Activated CD4-positive, CD25-positive, alpha-beta regulatory T cell treated with anti-CD3 and anti-CD28 coated beads, Interleukin-2, amount 50 U/mL, for 16 hours (primary cell): ENCODE measurements around the gene E2F1.

ENCODE experiments used
- DNase-seq: peaks from one replicate; pipeline ENCODE4 v3.0.0-alpha.2; 2020; ENCODE audit warnings: low read depth, low spot score

Gene E2F1

DNA sequence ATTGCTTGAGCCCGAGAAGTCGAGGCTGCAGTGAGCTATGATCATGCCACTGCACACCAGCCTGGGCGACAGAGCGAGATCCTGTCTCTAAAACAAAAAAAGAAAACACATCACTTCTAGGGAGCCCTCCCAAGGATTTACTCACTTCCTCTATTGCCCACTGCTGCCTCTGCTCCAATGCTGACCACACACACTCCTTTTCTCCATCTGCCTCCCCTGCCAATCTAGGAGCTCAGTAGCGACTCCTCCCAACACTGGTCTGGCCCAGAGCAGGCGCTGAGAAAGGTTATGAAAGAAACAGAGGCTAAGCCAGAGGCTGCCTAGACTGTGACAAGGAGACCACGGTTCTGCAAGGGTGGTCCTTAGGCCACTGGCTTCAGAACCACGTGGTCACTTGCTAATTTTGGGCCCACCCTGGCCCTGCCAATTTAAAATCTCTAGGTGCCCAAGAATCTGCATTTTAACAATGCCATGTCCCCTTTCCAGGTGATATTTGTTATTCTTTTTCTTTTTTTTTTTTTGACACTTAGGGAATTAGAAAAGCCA lies 1.3 kb upstream of the E2F1 start:
- DNase-seq: no peak

GRCh38 chr20:33686984-33687366 lies 790 bp upstream of the E2F1 start:
- DNase-seq: no peak

DNA sequence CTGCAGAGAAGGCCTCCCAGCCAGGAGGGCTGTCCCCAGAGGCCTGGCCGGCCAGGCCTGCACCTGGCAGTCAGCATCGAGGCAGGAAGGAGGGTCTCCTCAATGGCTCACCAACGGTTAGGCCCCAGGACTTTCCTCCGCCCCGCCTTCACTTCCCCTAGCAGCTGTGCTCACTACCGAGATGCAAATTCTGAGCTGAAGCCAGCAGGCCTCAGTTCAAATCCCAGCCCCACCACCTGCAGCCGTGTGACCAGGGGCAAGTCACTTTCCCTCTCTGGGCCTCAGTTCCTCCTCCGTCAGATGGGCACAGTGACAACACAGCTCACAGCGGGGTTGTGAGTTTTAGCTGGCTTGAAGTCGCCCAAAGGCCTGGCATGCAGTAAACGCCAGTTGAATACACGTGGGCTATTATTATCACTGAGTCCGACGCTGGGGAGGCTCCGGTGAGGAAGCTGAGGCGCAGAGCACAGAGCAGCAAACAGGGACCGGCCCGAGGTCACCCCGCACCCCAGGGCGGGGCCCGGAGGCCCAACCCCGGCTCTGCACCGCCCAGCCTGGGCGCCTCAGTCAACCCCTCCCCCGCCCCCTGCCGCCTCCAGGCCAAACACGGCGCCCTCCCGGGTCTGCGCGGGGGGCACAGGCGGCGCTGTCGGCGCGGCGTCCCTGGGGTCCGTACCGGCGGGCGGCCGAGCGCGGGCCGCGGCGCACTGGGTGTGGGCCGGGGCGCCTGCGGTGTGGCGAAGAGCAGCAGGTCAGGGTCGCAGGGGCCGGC lies 671 bp downstream of the E2F1 start:
- no peak for DNase-seq

DNA sequence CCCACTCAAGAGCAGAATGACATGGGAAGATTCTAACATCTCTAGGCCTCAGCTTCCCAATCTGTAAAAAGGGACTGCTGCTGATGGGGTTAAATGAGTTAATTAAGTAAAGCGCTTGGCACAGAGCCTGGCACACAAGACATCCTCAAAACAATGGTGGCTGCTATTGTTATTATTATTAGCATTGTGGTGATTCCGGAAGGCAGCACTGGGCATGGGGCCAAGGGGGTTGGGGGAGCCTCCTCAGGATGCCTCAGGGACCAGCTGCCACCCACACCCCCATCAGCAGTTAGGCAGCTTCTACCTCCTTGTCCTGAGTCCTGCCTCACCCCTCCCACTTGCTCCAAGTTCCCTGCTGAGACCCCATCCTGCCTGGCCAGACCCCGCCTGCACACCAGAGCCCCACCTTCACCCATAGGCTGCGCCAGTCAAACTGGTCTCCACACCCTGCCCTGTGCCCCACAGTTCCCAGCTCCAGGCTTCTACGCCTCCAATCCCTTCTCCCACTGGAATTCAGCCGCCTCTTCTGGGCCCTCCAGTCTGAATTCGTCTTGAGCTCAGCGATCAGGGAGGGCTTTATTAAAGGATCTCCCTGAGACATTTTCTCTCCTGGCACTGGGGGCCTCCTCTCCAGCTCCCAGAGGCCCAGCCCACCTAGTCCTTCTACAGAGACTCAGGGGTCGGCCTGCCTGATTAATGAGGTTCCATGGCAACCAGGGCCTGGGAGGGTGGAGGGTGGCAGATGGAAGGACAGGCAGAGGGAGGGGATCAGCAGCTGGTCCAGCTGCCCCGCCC lies 1.5 kb downstream of the E2F1 start:
- DNase-seq: no peak

- no peak for DNase-seq
These were observed 4.3 kb downstream of the E2F1 start for GRCh38 chr20:33681728-33682353.

DNA sequence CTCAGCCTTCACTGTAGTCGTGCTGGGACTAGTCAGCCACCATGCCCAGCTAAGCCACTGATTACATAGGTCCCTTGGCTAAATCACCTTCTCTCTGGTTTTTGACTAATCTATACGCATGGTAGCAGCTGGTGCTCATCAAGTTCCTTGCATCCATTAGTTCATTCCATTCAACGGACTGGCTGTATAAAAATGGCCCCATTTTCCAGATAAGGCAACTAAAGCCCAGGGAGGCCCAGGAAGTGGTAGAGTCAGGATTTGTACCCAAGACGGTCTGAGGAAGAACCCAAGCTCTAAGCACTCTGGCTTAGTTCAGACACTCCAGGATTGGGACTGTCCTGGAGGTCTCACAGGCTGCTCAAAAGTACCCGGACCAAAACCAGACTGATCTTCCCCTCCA lies 4.9 kb downstream of the E2F1 start:
- no peak for DNase-seq

DNA sequence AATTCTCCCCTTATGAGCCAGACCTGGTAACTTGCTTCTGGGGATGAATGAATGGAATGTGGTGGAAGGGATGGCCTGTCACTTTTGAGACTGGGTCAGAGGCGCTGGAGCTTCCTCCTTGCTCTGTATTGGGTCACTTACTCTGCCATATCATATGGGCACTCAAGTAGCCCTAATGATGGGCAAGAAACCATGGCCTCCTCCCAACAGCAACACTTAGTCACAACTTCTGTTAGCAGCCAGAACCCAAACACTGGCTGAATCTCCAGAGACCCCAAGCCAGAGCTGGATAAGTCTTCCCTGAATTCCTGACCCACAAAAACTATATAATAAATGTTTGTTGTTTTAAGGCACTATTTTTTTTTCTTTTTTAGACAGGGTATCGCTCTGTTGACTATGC lies 5.5 kb downstream of the E2F1 start:
- DNase-seq: no peak

- no peak for DNase-seq
These were observed 6.3 kb downstream of the E2F1 start for GRCh38 chr20:33679758-33680485.

- no peak for DNase-seq
These were observed 8.0 kb downstream of the E2F1 start for GRCh38 chr20:33677991-33678702.

DNA sequence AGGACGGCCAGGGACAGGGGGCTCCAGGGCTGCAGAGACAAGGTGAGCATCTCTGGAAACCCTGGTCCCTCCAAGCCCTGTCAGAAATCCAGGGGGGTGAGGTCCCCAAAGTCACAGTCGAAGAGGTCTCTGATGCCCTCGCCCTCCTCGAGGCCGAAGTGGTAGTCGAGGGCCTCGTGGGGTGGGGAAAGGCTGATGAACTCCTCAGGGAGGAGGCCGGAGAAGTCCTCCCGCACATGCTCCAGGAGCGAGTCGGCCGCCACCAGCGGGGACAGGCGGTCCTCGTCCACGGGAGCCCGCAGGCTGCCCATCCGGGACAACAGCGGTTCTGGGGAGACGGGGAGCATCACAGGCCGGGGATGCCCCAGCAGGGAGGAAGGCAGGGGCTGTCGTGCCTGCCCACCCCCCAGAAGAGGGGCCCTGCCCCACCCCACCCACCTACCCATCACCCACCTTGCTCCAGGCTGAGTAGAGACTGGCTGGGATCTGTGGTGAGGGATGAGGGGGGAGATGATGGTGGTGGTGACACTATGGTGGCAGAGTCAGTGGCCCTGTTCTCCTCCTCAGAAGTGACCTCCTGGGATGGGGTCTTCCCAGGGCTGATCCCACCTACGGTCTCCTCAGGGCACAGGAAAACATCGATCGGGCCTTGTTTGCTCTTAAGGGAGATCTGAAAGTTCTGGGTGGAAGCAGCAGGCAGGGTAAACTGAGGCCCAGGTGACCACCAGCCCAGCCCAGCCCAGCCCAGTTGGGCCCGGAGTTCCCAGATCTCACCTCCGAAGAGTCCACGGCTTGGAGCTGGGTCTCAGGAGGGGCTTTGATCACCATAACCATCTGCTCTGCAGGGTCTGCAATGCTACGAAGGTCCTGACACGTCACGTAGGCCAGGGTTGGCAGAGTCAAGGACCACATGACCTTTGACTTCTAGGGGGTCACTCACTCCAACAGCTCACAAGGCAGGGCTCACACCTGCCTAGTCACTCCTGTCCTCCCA lies 9.2 kb downstream of the E2F1 start:
- DNase-seq: no peak

- no peak for DNase-seq
These were observed 10.1 kb downstream of the E2F1 start for GRCh38 chr20:33676121-33676520.

DNA sequence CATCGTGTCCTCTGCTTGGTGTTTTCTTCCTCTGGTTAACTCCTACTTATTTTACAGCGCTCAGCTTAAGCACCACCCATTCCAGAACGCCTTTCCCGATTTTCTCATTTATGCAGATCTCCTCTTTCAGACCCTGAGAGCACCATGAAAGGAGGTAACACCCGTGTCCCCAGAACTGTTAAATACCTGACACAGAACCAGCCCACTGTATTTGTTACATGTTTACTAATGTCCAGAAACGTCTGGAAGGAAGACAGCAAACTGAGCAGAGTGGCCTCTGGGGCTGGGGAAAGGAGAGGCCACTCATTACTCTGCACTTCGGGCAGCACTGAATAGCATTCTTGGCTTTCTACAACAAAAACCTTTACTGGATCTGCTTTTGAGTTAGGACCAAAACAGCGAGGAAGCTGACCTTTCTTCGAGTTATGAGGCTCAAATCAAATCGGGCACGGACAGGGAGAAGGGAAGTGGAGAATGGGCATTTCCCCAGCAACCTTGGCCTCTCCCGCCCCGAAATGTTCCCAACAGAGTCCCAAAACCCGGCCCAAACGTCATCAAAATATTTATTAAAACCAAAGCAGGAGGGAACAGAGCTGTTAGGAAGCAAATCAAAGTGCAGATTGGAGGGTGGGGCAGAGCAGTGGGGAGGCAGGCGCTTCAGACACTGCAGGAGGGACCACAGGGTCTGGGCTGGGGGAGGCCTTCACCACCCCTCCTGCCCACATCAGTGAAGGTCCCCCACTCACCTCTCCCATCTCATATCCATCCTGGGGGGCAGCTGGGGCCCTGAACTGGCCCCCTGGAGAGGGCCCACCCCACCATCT lies 10.8 kb downstream of the E2F1 start:
- no peak for DNase-seq

GRCh38 chr20:33674294-33675135 lies 11.7 kb downstream of the E2F1 start, which contains the start of gene NECAB3:
Gene NECAB3, minus strand, starts transcription at chr20:33674428. Its CDS starts 76 bp downstream, at chr20:33674352.
- no peak for DNase-seq

GRCh38 chr20:33673410-33674293 lies 12.5 kb downstream of the E2F1 start:
- DNase-seq: no peak

DNA sequence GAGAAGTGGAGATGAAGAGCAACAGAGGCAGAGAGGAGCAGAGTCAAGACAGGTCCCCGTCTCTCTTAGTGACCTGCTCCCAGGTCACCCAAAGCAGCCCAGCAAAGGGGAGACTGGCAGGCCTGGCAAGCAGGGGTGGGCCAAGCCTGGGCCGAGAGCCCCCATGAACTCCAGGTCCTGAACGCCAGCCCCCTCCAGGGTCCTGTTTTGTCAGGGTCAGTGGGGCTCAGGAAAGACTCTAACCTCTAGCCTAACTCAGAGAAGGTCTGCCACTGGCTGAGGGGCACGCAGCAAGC lies 13.1 kb downstream of the E2F1 start:
- no peak for DNase-seq

DNA sequence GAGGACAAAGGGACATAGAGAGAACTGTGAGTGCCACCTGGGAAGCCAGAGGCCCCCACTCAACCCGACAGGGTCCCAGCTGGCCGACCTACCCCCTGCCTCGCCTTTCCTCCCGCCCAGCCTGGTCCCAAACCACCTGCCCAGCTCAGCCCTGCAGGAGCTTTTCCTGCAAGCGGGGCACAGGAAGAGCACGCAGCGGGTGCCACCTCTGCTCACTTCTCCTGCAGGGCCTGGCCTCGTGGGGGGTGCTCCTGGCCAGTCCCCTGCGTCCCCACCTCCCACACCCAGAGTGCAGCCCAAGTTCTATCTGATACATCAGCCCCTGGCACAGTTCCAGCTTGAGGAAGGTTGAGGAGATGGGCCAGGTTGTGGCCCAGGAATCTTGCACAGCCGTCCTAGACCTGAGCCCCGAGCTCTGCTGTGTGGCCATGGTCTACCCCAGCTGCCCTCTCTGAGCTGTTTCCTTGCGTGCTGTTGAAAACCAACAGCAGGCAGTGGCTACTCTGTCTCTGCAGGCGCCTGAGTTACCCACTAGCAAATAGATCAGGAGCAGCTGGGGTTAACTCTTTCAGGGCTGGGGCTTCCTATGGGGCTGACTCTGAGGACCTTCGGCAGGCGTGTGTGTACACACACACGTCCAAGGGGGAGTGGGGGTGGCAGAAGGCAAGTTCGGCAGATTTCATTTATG lies 13.6 kb downstream of the E2F1 start:
- no peak for DNase-seq
